GM19193 (cell line): ENCODE results near the gene STK35.

ENCODE experiments used
- POLR2A ChIP-seq: IDR thresholded peaks from 4 replicates; pipeline ENCODE4 v1.6.1; 2011; ENCODE audit not compliant: insufficient read depth, insufficient read length; ENCODE audit errors: extremely low read depth

Gene STK35

GRCh38 chr20:2116170-2116940 is 14.7 kb downstream of the STK35 start:
- no peak for TF ChIP-seq POLR2A

- TF ChIP-seq POLR2A = no peak
Measured at GRCh38 chr20:2118783-2119182, 17.2 kb downstream of the STK35 start.

DNA sequence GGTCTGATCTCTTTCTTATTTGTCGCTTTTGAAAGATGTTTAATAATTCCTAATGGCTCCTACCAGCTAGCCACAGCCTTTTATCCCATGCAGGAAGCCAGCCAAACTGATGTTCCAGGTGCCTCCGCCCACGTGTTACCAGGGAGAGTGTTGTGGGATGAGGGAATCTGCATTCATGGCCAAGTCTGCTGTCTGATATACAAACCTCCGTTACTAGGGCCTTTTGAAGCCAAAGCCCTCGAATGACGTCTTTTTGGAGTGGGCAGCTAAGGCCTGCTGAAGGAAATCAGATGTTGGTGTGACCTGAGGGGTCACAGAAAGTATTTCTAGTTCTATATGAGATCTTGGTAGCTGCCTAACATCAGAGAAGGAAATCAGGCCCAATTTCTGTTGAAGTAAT is 21.3 kb downstream of the STK35 start:
- no peak for TF ChIP-seq POLR2A

DNA sequence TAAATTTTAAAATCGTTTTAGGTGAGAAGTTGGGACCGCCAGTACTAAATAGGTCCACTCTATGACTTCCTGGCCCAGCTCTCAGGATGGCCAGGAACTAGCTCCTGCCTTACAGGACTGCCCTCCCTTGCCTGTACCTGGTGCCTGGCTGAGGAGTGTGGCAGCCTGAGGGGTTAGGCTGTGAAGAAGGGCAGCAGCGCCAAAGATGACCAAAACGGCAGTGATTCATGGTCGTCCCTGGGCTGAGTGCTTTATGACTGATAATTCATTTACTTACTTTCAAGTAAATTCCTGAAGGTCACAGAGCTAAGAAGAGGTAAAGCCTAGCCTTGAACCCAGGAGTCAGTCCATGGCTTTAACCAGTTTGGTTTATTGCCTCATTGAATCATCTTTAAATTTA is 22.1 kb downstream of the STK35 start:
- no peak for TF ChIP-seq POLR2A

DNA sequence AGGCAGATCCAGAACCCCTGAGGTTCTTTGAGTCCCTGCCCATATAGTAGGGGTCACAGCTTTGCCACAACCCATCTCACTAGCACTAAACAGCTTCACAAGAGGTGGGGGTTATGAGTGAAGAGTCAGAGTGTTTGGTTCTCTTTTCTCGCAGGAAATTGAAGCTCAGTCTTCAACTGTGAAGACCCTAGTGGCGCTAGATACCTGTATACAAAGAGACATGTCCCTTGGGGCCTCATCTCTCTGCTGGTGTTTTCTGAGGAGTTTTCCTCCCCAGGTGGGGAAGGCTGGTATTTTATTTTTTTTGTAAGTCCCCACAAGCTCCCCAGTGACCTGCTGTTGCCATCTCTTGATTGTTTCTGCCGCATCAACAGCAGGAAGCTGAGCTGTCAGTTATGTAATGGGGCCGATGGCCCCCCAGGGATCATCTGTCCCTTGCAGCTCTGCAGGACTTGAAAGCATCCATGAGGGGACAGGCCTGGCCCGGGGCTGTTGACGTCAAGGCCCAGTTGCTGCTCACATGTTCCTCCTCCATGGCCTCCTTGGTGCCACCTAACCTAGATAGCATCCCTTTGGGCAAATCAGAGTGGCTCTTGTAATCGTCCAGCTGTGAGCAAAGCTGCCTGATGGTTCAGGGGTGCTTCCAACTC is 23.1 kb downstream of the STK35 start:
- no peak for TF ChIP-seq POLR2A

DNA sequence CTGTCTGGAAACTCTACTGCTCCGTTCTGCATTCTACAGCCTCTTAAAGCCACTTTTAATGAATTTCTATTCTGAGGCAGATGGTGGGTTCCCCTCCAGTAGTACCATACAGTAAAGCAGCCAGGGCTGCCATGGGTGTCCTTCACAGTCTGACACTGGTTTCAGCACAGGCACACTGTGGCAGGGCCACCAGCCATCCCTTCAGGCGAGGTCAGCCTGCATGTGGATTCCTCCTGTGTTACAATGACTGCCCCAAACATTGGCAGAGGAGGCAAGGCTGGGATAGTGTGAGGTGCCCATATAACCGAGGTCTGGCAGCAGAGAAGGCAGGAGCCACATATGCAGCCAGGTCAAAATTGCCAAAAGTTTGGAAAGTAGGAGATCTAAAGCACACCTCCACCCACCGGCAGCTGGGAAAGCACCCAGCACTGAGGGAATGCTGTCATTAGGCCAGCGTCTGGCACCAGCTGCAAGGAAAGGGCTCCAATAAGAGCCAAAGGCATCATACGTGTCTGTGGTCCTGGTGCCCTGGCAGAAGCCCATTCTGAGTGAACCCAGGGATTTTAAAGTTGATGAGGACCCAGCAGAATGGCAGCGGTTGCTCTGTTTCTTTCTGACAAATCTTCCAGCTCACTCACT is 24.0 kb downstream of the STK35 start:
- TF ChIP-seq POLR2A = no peak

DNA sequence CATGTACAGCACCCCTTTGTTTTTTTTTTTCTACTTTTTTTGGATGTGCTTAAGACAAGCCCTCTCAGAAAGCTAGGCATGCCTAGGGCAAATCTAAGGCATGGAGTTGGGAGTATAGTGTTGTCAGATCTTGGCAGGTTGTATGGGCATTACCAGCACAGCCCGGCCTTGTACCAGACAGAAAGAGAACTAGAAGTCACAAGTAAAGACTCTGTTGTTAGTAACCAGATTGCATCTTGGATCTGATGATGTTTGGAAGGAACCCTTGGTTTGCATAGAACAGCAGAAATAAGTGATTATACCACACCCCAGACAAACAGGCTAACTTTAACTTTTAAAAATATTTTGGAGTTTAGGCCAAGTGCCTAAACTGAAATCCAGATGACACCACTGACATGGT is 25.6 kb downstream of the STK35 start:
- TF ChIP-seq POLR2A = no peak

GRCh38 chr20:2128542-2128941 is 26.9 kb downstream of the STK35 start:
- no peak for TF ChIP-seq POLR2A

DNA sequence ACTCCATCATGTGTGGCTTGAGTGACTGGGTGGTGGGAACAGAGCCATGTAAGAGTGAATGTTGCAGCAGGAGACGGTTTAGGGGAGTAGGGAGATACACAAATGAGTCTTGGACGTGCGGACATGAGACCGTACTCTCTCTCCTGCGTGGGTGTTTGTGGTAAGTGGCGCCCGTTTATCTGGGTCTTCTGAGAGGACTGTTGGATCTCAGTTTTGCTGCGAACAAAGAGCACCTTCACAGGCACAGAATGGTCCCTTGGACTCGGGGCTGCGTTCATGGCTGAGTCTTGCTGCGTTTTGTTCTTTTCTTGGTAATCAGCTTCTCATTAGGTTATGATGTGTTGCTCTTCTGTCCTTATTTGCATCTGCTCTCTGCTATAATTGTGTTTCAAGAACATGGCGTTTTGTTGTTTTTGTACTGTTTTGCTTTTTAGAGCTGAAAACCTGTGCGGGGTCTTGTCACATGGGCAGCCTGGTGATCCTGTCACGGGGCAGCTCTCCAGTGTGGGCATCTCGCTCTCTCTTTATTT is 28.5 kb downstream of the STK35 start:
- no peak for TF ChIP-seq POLR2A

DNA sequence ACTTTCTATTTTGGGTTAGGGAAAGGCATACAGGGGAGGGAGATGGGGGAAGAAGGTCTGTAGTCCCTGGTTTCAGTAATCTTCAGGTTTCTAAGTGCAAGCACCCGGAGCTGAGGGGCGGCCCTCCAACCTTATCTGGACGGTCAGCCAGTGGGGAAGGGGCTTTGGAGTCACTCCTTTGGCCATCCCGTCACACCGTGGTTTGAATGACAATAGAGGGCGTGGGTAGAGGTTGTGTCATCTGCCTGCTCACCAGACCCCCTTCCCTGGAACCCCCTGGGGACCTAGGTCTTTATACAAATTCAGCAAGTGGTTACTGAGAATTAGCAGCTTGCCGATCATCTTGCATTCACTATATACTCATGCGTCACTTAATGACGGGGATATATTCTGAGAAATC is 29.1 kb downstream of the STK35 start:
- no peak for TF ChIP-seq POLR2A

DNA sequence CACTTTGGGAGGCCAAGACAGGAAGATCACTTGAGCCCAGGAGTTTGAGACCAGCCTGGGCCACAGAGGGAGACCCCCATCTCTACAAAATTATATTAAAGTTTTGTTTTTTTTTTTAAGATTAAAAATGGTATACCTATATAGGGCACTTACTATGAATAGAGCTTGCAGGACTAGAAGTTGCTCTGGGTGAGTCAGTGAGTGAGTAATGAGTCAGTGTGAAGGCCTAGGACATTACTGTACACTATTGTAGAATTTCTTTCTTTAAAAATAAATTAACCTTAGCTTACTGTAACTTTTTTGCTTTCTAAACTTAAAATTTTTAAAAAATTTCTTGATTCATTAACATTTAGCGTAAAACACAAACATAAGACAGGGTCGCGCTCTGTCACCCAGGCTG is 29.7 kb downstream of the STK35 start:
- TF ChIP-seq POLR2A = no peak

DNA sequence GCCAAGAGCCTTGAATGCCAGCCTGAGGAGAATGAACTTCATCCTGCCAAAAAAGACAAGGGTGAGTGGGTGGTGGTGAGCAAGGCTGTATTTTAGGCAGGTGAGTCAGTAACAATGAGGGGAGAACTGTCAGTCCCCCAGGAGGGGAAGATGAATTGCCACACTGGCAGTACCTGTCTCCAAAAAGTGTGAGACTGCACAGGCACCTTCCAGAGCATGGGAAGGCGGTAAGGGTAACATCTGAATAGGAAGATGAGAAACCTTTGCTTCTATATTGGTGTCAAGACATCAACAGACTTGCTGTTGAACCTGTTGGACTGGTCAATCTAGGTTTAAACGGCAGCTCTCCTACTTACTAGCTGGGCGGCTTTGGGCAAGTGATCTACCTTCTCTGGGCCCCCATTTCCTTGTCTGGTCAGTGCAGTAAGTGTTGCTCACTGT is 30.9 kb downstream of the STK35 start:
- TF ChIP-seq POLR2A = no peak

- no peak for TF ChIP-seq POLR2A
Measured at GRCh38 chr20:2133318-2134183, 31.9 kb downstream of the STK35 start.

- no peak for TF ChIP-seq POLR2A
Measured at GRCh38 chr20:2135013-2135412, 33.4 kb downstream of the STK35 start.

GRCh38 chr20:2136275-2136674 is 34.6 kb downstream of the STK35 start:
- no peak for TF ChIP-seq POLR2A
